Central memory CD4-positive, alpha-beta T cell (primary cell): Measurements from ENCODE around the gene BEND5.

Source experiments
- DNase-seq: peaks from one replicate; pipeline ENCODE4 v3.0.0; 2022

Gene BEND5

DNA sequence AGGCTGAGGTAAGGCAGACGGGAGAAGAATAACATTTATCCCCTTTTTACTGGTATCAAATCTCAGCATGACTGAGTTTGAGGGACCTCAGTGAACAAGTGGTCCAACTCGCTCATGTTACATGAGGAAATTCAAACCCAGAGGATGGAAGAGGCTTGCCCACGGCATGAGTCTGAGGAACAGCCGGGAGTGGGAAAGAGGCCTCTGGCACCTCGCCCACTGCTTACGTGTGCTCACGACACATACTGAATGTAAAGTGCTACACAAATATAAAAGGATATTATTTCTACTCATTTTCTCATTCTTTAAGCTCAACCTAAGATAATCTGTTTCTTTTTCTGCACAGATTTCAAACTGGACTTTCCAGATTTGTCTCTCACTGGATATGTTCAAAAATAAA is 14.7 kb downstream of the BEND5 start:
- no peak for DNase-seq

DNA sequence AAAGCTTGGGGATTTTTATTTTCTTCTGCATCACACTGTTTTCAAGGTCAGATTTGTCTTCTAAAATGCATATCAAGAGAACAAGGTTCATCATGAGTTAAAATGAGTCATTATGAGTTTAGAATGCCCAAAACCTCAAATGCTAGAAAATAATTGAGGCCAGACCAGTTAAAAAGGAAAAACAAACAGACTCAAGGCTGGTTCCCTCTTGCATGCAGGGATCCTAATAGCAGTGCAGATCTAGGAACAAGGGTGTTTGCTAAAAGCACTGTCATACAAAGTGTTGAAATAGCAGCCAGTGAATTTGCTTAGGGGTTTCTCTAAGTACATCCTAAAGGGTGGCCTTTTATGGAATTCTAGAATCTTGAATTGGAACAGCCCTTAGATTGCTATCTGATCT is 15.3 kb downstream of the BEND5 start:
- DNase-seq: no peak

DNA sequence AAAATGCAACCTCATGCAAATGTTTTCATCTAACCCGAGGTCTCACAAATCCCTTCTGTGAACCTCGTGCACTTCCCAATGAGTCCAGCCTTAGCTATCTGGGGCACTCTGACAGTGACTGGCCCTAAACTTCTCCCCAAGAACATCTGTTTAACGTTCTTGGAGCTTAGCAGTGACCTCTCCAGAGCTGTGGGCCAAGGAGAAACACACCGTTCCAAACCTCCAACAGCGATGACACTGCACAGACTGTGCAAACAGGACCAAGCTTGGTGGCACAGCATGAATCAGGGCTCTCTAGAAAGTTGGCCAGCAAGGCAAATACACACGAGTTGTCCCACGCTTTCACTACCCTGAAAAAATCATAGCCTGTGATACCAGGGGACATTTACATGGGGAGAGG is 15.8 kb downstream of the BEND5 start:
- no peak for DNase-seq

DNA sequence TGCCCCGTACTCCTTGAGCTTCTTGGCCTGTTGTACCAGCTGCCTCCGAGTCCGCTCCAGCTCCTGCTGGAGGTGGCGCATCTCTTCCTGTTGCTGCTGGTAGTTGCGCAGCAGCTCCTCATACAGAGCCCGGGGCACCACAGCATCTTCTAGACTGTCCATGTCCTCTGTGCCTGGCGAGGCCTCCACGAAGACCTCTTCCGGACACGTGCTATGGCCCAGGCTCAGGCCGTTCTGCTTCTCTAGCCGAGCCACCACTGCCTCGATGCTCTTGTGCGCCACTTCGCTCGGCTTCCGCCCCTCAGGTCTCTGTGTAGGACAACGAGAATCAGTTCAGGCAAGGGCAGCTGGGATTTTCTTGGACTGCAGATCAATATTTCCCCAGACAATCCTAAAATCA is 17.7 kb downstream of the BEND5 start:
- no peak for DNase-seq

DNA sequence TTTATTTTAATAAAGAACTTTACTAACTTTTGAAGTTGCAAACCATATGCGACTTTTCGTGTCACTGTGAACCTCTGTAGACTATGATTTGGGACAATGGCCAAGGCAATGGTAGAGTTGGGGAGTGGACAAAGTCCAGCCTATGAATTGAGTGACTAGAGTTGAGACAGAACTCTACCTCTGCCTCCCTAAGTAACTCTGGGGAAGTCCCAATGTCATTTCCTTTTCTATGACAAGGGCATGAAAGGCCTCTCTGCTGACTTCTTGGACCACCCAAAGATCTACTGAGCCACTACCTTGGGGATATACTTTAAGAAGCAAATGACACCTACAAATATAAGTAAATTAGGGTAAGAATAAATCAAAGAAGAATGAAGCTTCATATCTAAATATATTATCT is 19.3 kb downstream of the BEND5 start:
- no peak for DNase-seq

DNA sequence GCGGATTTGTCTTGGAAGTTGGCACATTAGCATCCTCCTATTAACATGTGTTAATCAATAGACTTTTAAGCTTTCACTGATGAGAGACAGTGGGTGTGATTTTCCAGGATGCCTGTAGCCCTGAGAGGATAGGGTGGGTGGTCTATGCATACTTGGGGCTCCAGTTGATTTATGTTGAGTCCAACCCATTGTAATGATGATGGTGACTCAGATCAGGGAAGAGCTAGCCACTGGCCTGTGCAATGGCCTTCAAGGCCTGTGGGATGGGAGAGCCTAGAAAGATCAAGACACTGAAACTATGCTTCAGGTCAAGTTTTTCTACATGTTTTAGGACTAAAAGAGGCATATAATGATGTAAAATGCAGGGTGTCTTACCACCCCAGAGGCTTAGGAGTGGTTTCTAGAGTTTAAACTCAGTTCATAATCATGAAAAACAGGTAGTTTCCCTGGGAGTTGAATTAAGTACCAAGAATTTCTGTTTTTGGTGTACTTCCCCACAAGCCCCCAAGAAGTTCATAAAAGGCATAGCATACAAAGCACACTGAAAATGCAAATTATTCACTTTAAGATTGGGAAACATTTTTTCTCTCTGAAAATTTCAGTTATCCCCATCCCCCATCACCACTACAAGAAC is 19.9 kb downstream of the BEND5 start:
- no peak for DNase-seq

DNA sequence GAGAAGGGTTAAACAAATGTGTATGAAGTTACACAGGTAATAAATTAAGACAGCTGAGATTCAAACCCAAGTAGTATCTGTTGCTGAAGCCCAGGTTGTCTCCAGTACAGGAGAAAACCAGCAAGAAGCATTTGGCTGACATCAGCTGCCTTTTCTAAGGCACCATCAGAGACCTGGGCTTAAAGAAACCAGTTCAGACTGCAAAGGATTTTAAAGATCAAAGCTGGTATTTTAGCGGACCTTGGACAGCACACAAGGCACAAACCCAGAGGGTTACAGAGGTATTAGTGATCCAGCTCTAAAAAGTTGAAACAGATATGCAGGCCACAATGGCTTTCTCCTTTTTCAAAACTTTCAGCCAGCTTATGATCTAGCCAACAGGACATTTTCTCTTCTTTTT is 23.4 kb downstream of the BEND5 start:
- DNase-seq: no peak

DNA sequence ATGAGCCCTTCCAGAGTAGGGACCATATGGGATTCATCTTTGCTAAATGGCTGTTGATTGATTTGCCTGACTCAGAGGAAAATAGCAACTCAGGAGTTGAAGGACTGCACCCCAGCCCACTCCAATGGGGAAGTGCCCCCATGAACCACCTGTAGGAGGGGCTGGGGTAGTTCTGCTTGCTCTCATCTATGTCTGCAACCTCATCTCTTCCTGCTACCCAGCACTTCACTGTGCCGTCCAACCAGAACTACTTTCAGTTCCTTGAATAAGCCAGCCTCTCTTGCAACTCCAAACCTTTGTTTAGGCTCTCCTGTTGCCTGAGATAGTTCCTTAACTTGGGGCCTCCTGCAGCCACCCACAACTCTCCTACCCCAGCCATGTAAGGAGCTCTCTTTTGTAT is 26.6 kb downstream of the BEND5 start:
- DNase-seq: no peak

DNA sequence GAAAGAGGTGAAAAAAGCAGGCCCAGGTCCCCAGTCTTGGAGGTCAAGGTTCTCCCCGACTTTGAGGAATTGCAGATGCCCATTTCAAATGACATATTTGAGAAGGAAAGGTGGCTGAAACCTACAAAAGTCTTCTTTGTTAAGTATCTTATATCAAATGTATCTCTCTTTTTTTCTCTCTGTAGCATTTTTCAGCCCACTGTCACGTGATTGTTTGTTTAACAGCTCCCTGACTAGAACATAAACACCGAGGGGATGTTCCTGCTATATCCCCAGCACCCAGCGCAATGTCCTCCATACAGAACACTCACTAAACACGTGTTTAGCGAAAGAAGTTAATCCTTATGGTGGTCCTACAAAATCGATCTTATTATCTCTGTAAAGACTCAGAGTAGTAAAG is 27.6 kb downstream of the BEND5 start:
- no peak for DNase-seq

DNA sequence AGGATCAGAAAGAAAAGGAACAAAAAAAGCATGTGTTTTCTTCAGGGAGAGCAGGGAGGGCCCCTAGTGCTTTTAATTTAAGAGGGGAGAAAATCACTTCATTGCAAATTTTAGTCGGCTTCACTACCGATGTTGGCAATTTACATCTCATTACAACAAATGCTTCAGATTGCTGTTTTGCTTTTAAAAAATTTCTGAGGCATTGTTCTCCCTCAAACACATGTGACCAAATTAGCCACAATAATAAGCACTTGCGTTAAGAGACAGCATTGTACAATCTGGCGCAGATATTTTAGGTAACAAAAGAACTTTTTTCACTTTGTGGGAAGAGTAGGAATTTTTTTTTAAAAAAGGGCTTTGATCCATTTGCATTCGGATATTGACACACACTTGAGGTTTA is 29.8 kb downstream of the BEND5 start:
- no peak for DNase-seq

DNA sequence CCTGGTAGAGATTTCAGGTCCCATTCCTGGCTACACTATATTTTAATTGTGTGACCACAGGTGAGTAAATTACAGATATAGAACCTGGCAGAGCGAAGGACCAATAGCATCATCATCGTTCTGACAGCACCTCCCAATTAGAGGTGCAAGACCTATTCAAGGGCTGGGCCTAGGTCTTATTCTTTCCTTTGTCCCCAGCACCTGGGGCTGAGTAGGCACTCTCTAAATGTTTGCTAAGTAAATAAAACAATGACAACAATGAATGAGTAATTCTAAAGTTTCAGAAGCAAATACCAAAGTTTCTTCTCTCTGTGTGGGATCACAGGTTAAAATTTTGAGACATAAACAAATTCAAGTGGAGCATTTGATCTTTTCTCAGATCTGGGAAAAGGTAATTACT is 32.7 kb downstream of the BEND5 start:
- no peak for DNase-seq

DNA sequence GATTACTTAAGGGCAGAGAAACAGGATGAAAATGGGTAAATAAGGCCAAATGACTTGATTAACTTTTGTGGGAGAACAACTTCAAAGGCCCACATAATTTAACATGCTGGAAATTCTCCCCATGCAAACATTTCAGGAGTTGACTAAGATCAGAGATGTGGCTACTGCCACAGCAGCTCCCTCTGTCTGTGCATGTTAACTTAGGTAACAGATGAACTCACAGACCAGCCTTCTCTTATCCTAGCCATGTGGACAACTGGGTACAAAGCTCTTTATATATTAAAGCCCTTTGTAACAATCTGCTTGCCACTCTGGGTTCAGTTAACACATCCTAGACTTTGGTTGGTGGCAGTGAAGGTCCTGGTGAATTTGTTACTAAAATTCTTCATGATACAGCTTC is 33.2 kb downstream of the BEND5 start:
- DNase-seq: no peak

DNA sequence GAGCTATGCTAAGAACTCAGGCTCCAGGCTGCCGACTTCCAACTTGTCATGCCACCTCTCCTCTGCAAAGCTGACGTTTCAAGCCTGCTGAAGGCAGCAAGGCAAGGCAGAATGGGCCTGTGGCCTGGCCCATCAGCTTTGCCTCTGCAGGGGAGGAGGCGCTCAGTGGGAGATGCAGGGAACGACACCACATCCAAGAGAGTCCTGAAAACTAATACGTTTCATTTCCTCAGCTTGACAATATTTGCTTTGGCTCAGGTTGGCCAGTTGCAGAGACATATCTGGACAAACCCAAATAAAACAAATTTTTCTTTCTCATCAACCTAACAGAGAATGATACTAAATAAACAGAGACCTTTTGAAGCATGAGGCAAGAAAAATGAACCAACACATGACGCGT is 35.3 kb downstream of the BEND5 start:
- DNase-seq: no peak

DNA sequence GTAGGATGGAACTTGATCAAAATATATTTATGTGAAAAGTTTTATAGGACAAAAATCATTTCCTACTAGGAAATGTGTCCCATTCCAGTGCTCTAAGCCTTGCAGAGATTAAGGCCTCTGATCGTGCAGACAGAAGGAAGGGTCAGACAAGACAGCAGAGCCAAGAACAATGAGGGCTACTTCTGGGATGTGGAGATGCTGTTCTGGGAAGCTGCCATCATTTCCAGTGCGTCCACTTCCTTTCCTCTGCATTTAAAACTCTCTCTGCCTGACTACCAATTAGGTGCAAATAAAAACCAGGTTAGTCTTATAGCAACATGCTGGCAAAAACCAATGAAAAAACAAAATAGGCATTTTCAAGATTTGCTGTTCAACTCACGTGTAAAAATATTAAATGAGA is 36.1 kb downstream of the BEND5 start:
- DNase-seq: no peak

DNA sequence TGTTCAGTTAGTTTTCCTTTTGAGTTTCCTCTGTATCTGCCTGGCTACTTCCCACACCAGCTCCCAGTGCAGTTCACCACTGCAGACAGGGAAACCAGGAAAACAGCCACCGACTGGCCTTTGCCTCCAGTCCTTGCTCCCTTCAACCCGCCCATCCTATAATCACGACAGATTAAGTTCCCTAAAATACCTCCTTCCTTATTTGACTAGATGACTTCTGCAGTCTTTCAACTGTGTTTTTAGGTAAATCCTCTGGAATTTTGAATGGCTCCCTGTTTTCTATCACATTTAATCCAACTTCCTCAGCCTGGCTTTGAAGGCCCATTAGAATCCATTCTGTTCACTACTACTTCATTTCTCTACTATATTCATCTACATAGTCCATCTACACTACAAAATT is 37.6 kb downstream of the BEND5 start:
- no peak for DNase-seq

DNA sequence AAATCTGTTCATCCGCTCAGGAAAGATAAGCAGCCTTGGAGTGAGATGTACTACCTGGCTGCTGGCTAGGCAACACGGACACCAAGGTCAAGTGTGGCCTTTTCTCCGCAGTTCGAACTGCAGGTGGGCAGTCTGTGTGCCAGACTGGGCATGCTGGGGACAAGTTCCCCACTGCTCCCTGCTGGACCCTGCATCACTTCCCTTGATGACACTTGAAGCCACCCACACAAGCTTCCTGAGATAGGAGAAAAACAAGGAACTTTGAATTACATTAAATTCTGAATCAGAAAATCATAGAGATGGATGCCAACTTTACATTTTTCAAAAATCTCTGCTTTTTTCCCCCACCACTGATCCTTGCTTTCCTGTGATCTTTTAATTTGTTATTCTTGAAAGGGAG is 38.3 kb downstream of the BEND5 start:
- DNase-seq: no peak

DNA sequence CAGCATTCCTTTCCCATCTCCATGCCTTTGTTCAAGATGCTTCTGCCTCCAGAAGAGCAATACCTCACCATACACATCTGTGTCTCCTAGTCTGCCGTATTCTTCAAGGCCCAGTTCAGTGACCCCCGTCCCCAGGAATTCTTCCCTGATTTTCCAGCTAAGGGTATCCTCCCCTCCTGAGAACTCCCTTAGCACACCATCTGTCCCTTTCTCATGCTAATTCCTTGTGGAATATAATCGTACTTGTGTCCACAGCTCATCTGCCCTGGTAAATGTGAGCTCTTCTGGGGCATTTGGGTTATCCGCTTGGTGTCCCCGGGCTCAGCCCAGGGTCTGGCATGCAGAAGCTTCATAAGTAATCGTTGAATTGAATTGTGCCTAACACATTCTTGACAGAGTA is 40.9 kb downstream of the BEND5 start:
- no peak for DNase-seq

DNA sequence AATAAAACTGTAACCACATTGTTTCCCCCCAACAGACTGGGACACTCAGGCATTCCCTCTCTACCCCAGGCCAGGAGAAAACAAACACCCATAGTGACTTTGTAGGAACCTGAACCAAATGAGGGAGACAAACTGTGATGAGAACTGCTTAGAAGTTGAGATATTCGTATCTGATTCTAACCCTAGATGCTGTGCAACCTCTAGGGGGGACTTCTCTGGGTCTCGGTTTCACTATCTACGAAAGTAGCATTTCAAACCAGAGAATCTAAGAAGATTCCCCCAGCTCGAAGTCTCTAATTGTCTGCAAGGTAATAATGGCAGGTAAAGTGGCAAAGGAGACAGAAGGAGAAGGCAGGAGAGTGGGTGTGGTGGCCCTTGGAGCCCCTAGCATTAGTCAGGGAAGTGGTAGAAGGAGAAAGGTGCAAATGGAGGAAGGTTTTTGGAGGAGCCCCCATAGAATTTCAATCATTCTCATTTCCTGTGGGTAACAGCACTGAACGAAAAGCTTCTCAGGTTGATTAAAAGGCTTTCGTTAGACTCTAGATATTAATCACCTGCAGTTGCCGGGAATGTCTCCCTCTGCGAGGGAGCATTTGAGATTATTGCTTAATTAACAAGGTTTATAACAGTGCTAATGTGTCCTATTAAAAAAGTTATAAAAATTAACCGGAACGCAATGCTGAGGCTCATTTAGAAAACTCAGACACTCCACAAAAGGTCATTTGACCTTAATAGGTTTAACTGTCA is 46.4 kb downstream of the BEND5 start:
- no peak for DNase-seq

DNA sequence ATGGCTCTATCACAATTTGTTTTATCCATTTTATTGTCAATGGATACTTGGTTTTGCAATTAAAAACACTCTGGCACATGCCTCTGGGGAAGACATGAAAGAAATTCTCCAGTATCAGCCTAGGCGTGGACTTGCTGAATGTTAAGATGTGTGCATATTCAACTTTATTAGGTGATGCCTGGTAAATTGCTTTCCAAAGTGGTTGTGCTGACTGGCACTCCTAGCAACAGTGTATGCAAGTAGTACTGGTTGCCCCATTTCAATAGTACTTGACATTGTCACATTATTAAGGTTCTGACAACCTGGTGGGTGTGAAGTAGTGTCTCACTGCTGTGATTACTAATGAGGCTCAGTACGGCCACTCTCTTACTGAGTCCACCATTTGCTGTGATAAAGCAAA is 48.1 kb downstream of the BEND5 start:
- DNase-seq: no peak

DNA sequence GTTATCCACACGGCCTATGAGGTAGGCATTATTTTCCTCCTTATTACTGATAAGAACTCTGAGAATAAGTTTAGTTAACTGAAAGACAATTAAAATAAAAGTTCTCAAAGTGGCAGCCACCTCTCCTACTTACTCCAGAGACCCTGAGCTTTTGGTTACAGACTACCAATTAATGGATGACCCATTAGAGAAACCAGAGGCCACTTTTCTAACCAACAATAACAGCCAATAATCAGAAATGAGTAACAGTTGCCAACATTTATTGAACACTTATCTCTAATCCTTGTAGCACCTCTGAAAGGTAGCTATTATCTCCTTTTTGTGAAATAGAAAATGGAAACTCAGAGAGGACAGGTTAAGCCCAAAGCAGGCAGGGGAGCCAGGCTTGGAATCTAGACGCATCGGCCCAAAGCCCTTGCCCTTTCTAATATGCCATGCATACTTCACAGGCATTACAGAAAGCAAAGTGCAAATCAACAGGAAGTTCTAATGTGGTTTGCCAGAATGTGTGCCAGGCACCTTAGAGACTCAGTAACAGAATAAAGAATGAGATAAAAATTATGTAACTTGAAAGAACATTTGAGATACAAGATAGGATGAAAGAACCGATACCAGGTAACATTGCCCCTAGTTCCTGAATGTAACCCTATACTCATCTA is 50.0 kb downstream of the BEND5 start:
- no peak for DNase-seq

DNA sequence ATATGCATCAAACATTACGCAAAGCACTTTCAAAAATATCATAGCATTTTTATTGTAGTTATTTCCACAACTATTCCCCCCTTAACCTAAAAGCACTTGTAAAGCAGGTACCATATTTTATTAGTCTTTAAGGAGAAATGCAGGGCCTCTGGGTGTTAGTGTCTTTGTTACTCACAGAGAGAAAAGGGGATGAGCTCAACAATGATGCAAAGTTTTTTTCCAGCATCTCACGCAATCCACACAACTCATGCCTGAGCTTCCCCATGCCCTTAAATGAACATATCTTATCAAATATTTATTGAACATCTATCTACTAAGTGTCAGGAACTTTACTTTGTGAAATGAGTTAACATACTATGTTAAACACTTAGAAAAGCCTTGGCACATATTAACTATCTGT is 50.6 kb downstream of the BEND5 start:
- DNase-seq: no peak

DNA sequence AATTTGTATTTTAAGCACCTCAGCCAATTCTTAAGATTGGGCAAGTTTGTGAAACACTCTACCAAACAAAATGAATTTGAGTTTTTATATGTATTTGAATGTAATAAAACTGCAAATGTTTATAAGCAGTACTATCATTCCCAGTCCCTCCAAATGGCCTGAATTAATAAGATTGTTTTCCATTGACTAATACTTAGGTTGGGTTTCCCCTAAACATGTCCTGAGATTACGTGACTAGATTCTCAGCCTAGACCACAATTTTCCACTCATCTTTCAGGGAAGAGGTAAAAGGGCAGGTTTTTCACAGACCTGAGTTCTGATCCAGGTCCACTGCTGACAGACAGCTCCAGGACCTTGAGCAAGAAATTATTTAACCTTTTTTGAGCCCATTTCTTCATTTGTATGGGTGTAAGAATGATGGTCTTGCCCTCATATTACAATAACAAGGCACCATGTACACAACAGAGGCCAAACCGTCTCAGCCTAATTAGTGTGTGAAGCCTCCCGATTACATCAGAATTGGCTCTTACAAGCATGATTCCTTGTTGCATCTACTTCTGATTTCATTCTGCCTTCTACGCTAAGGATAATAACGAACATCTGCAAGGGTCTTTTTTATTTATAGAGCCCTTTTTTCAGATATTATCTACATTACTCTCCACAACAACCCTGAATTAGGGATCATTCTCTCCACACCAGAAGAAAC is 51.2 kb downstream of the BEND5 start:
- DNase-seq: no peak

DNA sequence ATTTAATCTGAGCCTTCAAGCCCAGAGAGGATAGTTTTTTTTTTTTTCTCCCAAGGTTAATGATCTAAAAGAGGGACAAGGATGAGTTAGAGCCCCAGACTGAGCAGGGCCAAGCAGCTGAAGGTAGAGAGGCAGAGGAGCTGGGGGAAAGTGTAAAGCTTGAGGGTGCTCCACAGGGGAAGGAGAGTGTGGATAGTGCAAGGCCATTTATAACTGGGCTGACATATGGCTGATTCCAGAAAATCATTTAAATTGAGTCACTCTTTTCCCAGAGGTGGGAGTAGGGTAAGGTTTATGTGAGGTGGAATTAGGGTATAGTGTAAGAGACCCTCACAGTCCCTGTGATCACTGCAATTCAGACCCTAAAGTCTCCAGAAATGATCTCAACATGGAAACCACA is 55.8 kb downstream of the BEND5 start:
- DNase-seq: no peak

DNA sequence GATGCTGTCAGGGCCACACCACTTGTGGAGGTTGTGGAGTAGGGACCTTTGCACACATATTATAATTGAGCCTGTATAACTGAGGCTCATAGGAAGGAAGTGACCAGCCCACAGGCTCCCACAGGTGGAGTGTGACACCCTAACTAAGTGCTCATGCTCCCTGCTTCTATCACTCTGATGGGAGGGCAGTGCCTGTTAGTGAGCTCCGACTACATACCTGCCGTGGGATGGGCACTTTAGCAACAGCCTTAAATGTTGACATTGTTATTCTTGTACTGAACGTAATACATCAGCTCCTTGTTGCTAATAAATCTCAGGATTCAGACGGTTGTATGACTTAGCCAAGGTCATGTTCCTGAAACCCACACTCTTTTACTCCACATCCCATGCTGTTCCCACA is 58.0 kb downstream of the BEND5 start:
- no peak for DNase-seq
